ENCODE results near the gene CRIP2.

CRIP2 gene

GRCh38 chr14:105474483-105475268 is at the start of gene CRIP2:
TSS of gene CRIP2 (plus strand) at chr14:105474821. CDS start at chr14:105474863, 42 bp downstream.
- DNase-seq = peak; percentile 78

- no peak for DNase-seq
Measured at GRCh38 chr14:105424861-105425260, 49.8 kb upstream of the CRIP2 start.

GRCh38 chr14:105425823-105426247 is 48.8 kb upstream of the CRIP2 start:
- DNase-seq = no peak

- DNase-seq = no peak
Measured at GRCh38 chr14:105426416-105427130, 48.0 kb upstream of the CRIP2 start.

GRCh38 chr14:105427412-105427811 is 47.2 kb upstream of the CRIP2 start:
- no peak for DNase-seq

- no peak for DNase-seq
Measured at GRCh38 chr14:105427936-105428485, 46.6 kb upstream of the CRIP2 start.

GRCh38 chr14:105430042-105430441 is 44.6 kb upstream of the CRIP2 start:
- no peak for DNase-seq

GRCh38 chr14:105430565-105430964 is 44.1 kb upstream of the CRIP2 start:
- DNase-seq = no peak

GRCh38 chr14:105431256-105431655 is 43.4 kb upstream of the CRIP2 start:
- no peak for DNase-seq

GRCh38 chr14:105432657-105433056 is 42.0 kb upstream of the CRIP2 start:
- DNase-seq = no peak

- no peak for DNase-seq
Measured at GRCh38 chr14:105433161-105433605, 41.4 kb upstream of the CRIP2 start.

- no peak for DNase-seq
Measured at GRCh38 chr14:105436402-105436801, 38.2 kb upstream of the CRIP2 start.

GRCh38 chr14:105436891-105437722 is 37.5 kb upstream of the CRIP2 start:
- DNase-seq = no peak

- no peak for DNase-seq
Measured at GRCh38 chr14:105437723-105438500, 36.7 kb upstream of the CRIP2 start.

GRCh38 chr14:105439179-105439578 is 35.4 kb upstream of the CRIP2 start:
- no peak for DNase-seq

- no peak for DNase-seq
Measured at GRCh38 chr14:105439710-105440553, 34.7 kb upstream of the CRIP2 start.

- no peak for DNase-seq
Measured at GRCh38 chr14:105440554-105440900, 34.1 kb upstream of the CRIP2 start.

GRCh38 chr14:105440992-105441391 is 33.6 kb upstream of the CRIP2 start:
- DNase-seq = no peak

GRCh38 chr14:105442125-105442524 is 32.5 kb upstream of the CRIP2 start:
- DNase-seq = no peak

GRCh38 chr14:105442834-105443233 is 31.8 kb upstream of the CRIP2 start:
- DNase-seq = no peak

GRCh38 chr14:105444859-105445258 is 29.8 kb upstream of the CRIP2 start:
- DNase-seq = no peak

All from eye (tissue), 1 donor.